ENCODE results near the gene NOC4L.

DNA sequence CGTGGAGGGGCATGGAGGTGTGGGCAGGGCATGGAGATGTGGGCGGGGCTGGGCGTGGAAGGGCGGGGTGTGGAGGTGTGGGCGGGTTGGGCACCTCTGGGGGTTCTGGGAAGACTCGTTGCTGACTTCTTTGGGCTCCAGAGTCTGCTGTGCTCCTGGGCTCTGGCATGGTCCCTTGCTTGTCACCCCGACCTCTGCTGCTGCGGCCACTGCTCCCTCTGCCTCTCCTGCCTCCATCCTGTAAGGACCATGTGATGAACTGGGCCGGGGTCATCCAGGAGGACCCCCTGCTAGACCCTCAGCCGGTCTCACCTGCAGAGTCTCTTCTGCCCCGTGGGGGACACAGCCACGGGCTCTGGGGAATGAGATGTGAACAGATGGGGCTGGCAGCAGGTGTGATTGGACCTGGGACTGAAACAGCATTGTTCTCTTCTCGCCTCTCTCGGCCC is 15.3 kb downstream of the NOC4L start:
- TF ChIP-seq POLR2A (IDR thresholded peaks at IDR 0.05) = no peak
- no peak for TF ChIP-seq POLR2AphosphoS5 (IDR thresholded peaks at IDR 0.05)
